K562 (cell line): ENCODE measurements around the gene FOXD2. TPM values are rescaled to one million over a fixed set of nuclear protein-coding genes. Genes with fewer than 3 reads are reported as not detected.

ENCODE experiments used
- DACH1 ChIP-seq: fragments of 450-650 bp; IDR thresholded peaks from 2 replicates; pipeline ENCODE4 v1.6.1; 2018; ENCODE audit not compliant: partially characterized antibody
- ILK ChIP-seq: fragments of 450-650 bp; IDR thresholded peaks from 2 replicates; pipeline ENCODE4 v1.6.1; 2016; ENCODE audit warnings: missing genetic modification characterization, low read depth, mild to moderate bottlenecking, missing compliant biosample characterization, moderate library complexity, borderline replicate concordance
- PHF8 ChIP-seq: fragments of 200-600 bp; sonication (generic); IDR thresholded peaks from 2 replicates; pipeline ENCODE4 v1.6.1; 2012; ENCODE audit warnings: mixed run types, mild to moderate bottlenecking, inconsistent platforms, low read length, moderate library complexity, borderline replicate concordance
- POLR2G ChIP-seq: fragments of 200-400 bp; formaldehyde crosslinking; IDR thresholded peaks from 2 replicates; pipeline ENCODE4 v1.6.1; 2017; ENCODE audit warnings: low read depth, mild to moderate bottlenecking, antibody characterized with exemption, low read length, moderate library complexity
- RBFOX2 ChIP-seq: fragments of 200-400 bp; formaldehyde crosslinking; IDR thresholded peaks from 2 replicates; pipeline ENCODE4 v1.6.1; 2017; ENCODE audit warnings: low read depth, mild to moderate bottlenecking, low read length, moderate library complexity
- STAT5A ChIP-seq: IDR thresholded peaks from 2 replicates; pipeline ENCODE4 v1.6.1; 2012; ENCODE audit warnings: low read length, inconsistent platforms, borderline replicate concordance
- ZBTB33 ChIP-seq: sonication (generic); formaldehyde crosslinking; IDR thresholded peaks from 2 replicates; pipeline ENCODE4 v1.8.1; 2023; ENCODE audit warnings: mild to moderate bottlenecking, missing genetic modification reagents
- ZNF134 ChIP-seq: fragments of 250-450 bp; sonication (Bioruptor Pico); conservative IDR thresholded peaks from 2 replicates; pipeline ENCODE4 v1.4.0; 2020
- polyA plus RNA-seq, 8 experiments: library from polyadenylated mRNA; depleted of rRNA in 4 of 8; stranded (reverse) in 5 of 8; unstranded in 3 of 8; fragments of >200 nt; fragmentation: Nextera tagmentation in 2 of 8; fragmentation: Illumina TruSeq in 1 of 8; extraction: Ambion mirVana in 2 of 8; extraction: Trizol in 1 of 8; gene quantifications; 2 replicates each; pipeline versions ENCODE4 v1.2.1 to v1.2.3, GENCODE V29; 2011 to 2014; ENCODE audit warnings: inconsistent platforms in 1 of 8, missing spikeins in 1 of 8
- total RNA-seq, 7 experiments: library from RNA; depleted of rRNA in 6 of 7; stranded (reverse); fragments of >200 nt in 6 of 7; fragmentation: Illumina TruSeq in 2 of 7; extraction: Trizol in 2 of 7; gene quantifications; 2 replicates each; pipeline versions ENCODE4 v1.2.1 to v1.2.3, GENCODE V29; 2011 to 2021; ENCODE audit warnings: low replicate concordance in 1 of 7

Gene FOXD2
- total and polyA plus RNA-seq, 9 of the 15 experiments (the other 6 are each of a cell fraction or from before 2014, with no cell fraction given) = 0.06 to 1.2 (median 0.22) TPM

GRCh38 chr1:47434051-47434842, 3.6 kb upstream of the FOXD2 start (continued):
- TF ChIP-seq ZBTB33 (peak; percentile 85), DACH1 (no peak), RBFOX2 (peak; percentile 43), POLR2G (0 out of 2 replicates have a peak, but pooled peaks have one; percentile 17), ILK (tag) (no peak), PHF8 (no peak), ZNF134 (CRISPR knock-in tag) (no peak), STAT5A (no peak)
